ENCODE results near the gene PMCH. TPM values are rescaled to one million over a fixed set of nuclear protein-coding genes. Genes with fewer than 3 reads are reported as not detected.
"Not testable (repeated sequence)": the region's sequence is repeated elsewhere in the genome, so short reads cannot be mapped to it uniquely, and the experiment has no call there.

PMCH gene, protein sequence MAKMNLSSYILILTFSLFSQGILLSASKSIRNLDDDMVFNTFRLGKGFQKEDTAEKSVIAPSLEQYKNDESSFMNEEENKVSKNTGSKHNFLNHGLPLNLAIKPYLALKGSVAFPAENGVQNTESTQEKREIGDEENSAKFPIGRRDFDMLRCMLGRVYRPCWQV
- polyA plus RNA-seq (ENCODE audit: insufficient read length in 4 of 4) = under 1 TPM; 0.36 to 0.99 (median 0.70) TPM

DNA sequence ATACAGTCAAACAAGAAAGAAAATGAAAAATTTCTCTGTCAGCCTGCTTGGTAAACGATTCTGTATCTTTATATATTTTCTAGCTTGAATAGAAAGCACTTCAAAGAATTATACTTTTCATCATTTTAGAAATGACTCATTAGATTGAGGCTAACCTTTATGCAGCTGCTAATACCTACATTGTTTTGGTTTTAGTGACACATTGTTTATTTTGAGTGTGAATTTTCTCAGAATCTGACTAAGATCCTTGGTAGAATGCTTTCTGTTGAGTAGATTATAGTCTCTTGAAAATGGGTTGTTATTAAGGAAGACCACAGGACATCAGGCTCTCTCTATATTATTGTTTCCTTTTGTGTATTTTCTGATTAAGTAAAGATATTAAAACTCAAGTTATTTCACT, at the start of gene PMCH:
Gene PMCH, minus strand, starts transcription at position 45 of the 400 bp plus-strand sequence. CDS start 63 bp downstream, outside the sequence.
- DNase-seq (ENCODE audit: low read depth in 4 of 4, low spot score in 2 of 4) = no peak

DNA sequence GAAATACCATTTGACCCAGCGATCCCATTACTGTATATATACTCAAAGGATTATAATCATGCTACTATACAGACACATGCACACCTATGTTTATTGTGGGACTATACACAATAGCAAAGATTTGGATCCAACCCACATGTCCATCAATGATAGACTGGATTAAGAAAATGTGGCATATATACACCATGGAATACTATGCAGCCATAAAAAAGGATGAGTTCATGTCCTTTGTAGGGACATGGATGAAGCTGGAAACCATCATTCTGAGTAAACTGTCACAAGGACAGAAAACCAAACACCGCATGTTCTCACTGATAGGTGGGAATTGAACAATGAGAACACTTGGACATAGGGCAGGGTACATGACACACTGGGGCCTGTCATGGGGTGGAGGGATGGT, 43.2 kb upstream of the PMCH start:
- not testable (repeated sequence) for DNase-seq (ENCODE audit: low read depth in 4 of 4, low spot score in 2 of 4)

DNA sequence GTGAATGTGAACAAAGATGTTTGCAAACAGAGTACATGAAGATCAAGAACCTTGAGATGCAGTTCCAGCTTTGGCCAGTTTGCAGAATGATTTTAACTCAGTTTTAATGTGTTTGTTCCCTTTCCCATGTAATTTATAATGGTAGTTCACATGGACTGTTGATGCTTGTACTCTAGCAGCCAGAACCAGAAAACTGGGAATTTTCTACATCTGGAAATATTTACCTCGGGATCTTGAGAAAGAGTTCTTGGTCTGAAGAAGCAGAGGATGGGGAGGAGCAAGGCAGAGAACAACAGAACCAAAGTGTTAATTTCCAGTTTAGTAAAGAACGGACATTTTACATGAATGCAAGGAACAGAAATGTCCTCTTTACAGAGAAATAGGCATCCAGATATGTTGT, 37.0 kb upstream of the PMCH start:
- DNase-seq (ENCODE audit: low read depth in 4 of 4, low spot score in 2 of 4) = no peak

DNA sequence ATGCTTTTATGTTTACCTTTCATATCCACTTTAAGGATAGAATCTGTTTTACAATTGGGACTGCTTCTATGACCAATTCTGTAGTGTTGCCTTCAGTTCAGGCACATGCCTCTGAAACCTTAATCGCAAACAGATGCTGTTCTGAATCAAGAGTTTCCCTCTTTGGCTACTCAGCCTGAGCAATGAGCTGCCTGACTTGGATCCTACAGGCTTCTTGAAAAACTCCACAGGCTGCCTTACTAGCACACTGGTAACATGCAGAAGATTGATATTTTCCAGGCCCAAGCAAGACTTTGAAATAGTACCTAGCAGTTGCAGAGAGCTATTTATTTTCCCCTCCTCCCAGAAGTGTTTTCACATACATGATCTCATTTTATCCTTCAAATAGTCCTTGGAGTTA, 34.8 kb upstream of the PMCH start:
- DNase-seq (ENCODE audit: low read depth in 4 of 4, low spot score in 2 of 4) = no peak

DNA sequence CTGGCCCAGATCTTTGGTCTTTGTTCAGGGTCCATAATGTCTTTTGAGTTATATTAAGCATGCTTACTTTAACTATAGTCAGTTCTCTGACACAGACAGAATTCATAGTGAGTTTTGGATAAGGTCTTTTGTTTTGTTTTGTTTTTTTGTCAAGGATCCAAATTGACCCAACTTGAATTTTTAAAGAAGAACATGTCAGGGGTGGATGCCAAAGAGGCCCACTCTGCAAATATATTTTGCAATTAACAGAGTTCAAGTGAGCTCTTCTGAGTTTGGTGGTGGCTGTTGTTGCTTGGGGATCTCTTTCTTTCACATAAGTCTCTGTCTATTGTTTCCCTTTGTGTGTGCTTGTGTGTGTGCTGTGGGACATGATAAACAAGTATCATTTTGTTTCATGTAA, 34.4 kb upstream of the PMCH start:
- DNase-seq (ENCODE audit: low read depth in 4 of 4, low spot score in 2 of 4) = no peak

DNA sequence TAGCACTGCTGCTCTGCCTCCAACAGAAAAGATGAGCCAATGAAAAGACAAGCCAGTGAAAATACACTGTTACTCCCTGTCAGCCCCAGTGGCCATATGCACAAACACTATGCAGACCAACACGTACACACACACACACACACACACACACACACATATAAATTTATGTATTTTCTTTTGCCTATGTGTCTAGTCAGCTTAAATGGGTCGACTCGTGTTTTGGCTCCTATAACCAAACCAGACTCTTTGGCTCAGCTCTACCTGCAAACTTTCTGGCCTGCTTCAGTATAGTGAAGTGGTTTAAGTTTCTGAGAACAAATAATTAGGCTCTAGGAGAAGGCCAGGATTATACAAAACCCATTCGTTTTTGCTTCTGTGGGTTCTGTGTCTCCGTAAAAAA, 30.3 kb upstream of the PMCH start:
- DNase-seq (ENCODE audit: low read depth in 4 of 4, low spot score in 2 of 4) = no peak

DNA sequence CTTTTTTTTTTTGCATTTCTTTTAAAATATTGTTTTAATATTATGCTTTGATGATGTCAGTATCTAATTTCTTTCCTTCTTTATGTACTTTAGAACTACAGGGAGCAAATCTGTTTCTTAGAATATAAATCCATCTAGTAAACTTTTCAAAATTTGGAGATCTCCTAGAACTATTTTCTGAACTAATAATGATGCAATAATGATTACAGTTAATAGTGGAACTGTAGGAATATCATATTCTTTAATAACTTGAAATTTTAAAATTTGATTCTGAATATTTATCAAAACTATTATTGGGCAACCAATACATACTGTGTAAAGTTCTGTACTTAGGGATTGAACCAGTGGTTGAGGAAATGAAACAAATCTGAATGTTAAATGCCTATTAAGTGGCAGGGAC, 23.1 kb upstream of the PMCH start:
- DNase-seq (ENCODE audit: low read depth in 4 of 4, low spot score in 2 of 4) = no peak

DNA sequence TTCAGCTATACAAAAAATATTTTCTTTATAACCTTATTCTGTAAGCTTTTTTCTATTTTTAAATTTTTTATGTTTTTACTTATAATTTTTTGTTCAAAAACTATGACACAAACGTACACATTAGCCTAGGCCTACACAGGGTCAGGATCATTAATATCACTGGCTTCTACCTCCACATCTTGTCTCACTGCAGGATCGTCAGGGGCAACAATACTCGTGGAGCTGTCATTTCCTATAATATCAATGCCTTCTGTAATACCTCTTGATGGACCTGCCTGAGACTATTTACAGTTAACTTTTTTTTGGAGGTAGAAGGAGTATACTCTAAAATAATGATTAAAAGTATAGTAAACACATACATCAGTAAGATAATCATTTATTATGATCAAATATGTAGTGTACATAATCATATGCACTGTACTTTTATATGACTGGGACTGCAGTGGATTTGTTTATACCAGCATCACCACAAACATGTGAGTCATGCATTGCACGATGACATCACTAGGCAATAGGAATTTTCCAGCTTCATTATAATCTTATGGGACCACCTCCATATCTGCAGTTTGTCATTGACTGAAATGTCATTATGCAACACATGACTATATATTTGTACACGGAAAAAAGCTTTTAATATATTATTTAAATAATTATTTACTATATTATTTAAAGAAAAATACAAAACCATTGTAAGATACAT, 18.5 kb upstream of the PMCH start:
- DNase-seq (ENCODE audit: low read depth in 4 of 4, low spot score in 2 of 4) = no peak

DNA sequence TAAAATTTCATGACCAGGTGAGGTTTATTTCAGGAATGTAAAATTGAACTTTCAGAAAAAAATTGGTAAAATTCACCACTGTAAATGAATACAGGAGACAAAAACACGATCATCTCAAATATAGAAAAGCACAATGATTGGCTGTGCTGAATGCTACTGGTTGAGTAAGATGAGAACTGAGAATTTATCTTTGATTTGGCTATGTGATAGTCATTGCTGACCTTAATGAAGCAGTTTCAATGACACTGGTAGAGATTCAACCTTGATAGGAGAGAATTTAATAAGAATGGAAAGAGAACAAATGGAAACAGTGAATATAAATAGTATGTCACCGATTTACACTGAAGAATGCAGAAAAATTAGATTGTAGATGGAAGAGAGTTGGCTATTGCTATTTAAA, 6.4 kb upstream of the PMCH start:
- DNase-seq (ENCODE audit: low read depth in 4 of 4, low spot score in 2 of 4) = no peak

DNA sequence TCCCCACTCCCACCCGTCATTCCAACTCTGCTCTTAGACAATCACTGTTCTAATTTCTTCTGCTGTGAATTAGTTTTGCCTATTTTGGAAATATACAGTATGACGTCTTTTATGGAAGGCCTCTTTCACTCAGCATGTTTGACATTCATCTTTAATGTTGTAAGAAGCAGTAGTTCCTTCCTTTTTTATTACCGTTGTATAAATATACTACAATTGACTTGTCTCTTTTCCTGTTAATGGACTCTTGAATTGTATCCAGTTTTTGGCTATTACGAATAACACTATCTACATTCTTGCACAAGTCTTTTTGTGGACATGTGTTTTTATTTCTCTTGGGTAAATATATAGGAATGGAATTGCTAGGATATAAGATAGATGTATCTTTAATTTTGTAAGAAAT, 4.9 kb upstream of the PMCH start:
- no peak for DNase-seq (ENCODE audit: low read depth in 4 of 4, low spot score in 2 of 4)

DNA sequence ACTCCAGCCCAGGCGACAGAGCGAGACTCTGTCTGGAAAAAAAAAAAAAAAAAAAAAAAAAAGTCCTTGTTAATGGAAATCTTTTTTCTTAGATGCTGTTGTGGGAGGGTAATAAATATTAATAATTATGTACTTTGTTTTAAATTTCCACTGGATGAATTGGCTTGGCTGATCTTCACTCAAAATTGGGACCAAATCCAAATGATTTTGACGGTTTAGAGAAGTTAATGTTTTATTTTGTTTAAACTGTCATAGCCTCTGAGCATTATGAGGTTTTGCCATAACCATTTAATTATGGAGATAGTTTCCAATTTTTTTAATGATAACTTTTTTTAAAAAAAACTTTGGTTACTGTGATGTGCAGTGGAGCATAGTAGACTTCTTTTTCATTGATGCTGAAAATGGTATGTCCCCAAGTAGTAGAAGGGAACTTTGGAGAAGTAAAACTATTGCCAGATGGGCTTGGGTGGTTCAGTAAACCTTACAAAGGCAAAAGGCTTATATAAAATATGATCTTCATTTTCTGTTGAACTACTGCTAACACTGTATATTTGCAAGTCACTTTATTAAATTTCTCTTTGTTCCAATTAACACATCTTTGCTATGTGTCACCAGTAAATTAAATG, 3.9 kb upstream of the PMCH start:
- no peak for DNase-seq (ENCODE audit: low read depth in 4 of 4, low spot score in 2 of 4)

DNA sequence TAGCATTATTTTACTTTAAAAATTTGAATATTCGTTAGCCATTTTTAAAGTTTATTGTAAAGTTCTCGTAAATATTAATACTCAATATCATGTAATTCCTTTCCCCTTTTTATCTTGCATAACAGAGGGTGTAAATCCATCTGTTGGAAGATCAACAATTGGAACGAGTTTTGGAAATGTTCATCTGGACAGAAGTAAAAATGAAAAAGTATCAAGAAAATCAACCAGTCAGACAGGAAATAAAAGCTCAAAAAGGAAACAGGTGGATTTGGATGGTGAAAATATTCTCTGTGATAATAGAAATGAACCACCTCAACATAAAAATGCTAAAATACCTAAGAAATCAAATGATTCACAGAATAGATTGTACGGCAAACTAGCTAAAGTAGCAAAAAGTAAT, 1.8 kb downstream of the PMCH start:
- no peak for DNase-seq (ENCODE audit: low read depth in 4 of 4, low spot score in 2 of 4)

DNA sequence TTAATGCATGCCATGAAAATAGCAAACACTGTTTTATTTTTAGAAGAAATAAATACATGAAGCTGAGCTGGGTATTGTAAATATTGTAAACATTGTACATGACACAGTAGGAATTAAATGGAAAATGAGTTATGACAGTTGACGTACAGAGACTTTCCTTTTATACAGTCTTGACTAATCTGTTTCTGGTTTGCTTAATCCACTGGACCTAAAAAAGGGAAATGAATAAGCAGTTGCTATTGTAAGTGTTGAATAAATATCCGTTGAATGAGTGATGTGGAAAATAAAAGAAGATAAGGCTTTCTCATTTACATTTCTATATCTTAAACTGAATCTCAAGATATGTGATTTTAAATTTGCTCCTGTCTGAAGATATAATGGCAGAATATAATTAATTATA, 15.0 kb downstream of the PMCH start:
- no peak for DNase-seq (ENCODE audit: low read depth in 4 of 4, low spot score in 2 of 4)

DNA sequence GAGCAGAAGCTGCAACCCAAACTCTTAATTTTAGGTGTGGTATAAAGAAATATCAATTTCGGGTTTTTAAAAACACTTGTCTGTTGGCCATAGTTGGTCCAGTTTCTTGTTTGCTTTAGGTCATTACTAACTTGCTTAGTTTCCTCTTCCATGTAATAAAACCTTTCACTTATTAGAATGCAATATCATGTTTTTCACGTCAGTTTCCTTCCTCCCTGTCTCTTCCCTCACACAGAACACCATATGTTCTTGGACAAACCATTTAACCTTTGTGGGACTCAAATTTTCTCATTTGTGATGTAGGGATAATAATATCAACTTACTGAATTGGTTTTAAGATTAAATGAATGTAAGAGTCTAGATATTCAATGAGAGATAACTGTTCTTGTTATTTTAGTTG, 22.9 kb downstream of the PMCH start:
- no peak for DNase-seq (ENCODE audit: low read depth in 4 of 4, low spot score in 2 of 4)

DNA sequence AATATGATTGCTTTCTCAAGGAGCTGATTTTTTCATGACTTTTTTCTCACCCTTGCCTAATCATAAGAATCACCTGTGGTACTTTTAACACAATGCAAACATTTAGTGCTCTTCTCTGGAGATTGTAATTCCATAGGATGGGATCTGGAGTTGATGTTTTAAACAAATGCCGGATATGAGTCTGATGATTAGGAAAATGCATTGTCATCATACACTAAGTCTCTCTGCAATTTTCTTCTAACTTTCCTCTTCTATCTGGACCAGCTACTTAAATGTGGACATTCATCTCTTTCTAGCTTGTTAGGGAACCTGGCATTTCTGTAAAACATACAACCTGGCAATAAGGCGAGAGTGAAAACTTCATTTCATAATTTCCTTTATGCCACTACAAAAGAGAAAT, 23.5 kb downstream of the PMCH start:
- no peak for DNase-seq (ENCODE audit: low read depth in 4 of 4, low spot score in 2 of 4)

DNA sequence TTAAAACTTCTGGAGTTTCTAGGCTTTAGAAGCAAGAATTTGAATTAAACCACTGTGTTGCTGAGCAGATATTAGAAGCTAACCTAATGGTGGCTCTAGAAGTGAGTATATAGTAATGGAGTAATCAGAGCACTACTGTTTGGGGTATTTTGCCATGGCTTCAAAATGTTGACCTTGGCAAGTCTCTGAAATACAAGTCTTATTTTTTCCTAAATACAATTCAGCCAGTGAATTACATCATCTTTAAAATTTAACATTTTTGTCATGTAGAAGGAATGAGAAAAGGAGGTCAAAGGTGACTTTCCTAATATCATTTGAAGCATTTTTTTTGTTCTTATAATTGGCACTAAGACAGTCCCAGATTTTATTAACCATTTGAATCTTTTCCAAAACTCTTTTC, 25.2 kb downstream of the PMCH start:
- DNase-seq (ENCODE audit: low read depth in 4 of 4, low spot score in 2 of 4) = no peak

DNA sequence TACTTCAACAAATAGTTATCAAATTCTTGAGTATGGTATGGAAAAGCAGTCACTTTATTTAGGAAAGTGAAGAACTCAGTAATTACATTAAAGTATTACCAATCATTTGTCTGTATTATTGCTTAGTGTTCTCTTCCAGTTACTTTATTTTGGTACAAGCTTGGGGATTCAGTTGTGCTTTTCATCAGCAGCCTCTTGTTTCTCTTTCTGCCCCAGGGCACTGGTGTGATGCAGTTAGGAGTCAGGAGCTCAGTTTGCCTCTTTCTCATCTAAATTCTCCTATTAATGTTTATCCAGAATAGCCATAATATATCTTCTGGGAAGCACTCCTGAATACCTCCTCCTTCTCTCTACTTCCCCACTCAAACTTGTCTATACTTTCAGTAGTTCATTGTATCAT, 25.7 kb downstream of the PMCH start:
- no peak for DNase-seq (ENCODE audit: low read depth in 4 of 4, low spot score in 2 of 4)

DNA sequence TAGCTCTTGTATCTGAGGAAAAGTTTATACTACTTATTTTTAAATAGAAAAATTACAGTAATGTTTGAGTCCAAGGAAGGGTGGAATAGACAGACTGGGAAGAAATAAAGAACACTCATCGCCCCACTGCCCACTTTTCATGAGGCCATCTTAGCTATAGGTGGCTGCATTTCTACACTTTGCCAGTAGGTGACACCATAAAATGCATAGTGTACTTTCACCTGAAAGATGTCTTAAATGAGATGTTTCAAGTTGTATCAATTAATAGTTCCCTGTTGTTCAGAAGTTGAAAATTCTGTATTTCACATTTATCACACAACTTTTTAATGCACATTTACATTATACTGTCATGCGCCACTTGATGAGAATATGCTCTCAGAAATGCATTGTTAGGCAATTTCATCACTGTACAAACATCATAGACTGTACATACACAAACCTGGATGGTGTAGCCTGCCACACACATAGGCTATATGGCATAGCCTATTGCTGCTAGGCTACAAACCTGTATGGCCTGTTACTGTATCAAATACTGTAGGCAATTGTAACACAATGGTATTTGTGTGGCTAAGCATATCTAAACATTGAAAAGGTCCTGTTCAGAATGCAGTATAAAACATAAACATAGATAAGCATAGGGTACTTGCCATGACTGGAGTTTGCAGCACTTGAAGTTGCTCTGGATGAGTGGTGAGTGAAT, 27.6 kb downstream of the PMCH start:
- DNase-seq (ENCODE audit: low read depth in 4 of 4, low spot score in 2 of 4) = peak in 2 of 4 donors; percentile 4 to 6

DNA sequence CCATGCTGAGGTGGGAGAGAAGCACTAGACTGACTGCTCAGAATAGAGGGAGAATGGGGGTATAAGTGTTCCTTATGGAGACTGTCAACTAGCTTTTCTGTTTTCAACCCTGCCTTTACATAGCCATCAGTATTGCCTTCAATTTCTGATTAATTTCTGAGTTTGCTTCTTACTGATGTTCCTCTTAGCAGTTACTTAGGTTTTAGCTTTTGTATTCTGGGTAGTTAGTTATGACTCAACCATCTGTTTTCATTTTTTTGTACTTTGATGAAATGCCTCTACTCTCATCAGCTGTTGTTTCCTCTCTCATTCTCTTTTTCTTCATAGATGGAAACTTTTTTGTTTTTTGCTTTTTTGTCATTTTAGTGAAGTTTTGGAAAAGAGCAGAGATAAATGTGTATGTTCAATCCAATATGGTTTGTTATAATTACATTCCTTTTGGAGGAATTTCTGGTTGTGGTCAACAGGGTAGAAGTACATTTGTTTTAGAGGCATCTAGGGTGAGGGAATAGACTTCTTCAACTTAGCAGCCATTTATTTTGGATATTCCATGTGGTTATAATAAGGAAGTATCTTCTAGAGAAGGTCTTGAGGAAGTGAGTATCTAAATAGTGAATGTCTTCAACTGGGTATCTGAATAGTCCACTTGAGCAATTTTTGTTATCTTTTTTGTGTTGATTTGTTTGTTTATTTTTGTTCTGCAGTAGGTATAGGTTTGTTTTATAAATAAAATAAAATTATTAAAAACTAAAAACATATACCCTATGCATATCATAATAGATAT, 29.6 kb downstream of the PMCH start:
- DNase-seq (ENCODE audit: low read depth in 4 of 4, low spot score in 2 of 4) = no peak

DNA sequence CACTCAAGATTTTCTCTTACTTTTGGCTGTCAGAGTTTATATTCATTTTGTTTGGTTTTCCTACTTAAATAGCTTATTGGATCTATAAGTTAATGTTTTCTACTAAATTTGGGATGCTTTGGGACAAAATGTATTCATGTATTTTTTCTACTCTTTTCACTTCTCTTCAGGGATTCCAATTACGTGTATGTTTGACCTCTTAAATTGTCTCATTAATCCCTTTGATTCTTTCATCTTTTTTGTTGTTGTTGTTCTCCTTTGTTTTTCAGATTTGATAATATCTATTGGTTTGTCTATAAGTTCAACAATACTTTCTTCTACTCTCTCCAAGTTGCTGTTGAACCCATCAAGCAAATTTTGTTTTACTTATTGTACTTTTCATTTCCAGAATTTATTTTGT, 34.2 kb downstream of the PMCH start:
- no peak for DNase-seq (ENCODE audit: low read depth in 4 of 4, low spot score in 2 of 4)

DNA sequence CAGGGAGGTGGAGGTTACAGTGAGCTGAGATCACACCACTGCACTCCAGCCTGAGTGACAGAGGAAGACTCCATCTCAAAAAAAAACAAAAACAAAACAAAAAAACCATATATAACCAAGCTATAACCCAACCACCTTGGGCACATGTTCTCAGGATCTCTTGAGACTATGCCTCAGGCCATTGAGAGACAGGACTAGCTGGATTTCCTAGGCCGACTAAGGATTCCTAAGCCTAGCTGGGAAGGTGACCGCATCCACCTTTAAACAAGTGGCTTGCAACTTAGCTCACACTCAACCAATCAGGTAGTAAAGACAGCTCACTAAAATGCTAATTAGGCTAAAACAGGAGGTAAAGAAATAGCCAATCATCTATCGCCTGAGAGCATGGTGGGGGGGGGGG, 42.4 kb downstream of the PMCH start:
- DNase-seq (ENCODE audit: low read depth in 4 of 4, low spot score in 2 of 4) = not testable (repeated sequence)

Data from left renal cortex interstitium (tissue), 4 donors.